Measurements from ENCODE around the gene BHLHE40.

The BHLHE40 gene

GRCh38 chr3:4983739-4984510, 4.7 kb downstream of the BHLHE40 start:
- DNase-seq (ENCODE audit: low read depth in 2 of 2): peak; percentile 63 to 96
- TF ChIP-seq CTCF (IDR thresholded peaks at IDR 0.05; ENCODE audit: low read depth, low read length): no peak
- H3K4me3 ChIP-seq (replicated peaks in 1 of 2; ENCODE audit: low read depth in 2 of 2, low read length in 2 of 2): peak overlapping the region; percentile 4 to 99

GRCh38 chr3:4984511-4984864, 5.3 kb downstream of the BHLHE40 start:
- TF ChIP-seq CTCF (IDR thresholded peaks at IDR 0.05; ENCODE audit: low read depth, low read length): no peak
- DNase-seq (ENCODE audit: low read depth in 2 of 2): peak in 1 of 2 donors; percentile 52
- H3K4me3 ChIP-seq (replicated peaks in 1 of 2; ENCODE audit: low read depth in 2 of 2, low read length in 2 of 2): peak overlapping the region; percentile 4 to 99

- peak; percentile 64 to 81 for DNase-seq (ENCODE audit: low read depth in 2 of 2)
- TF ChIP-seq CTCF (IDR thresholded peaks at IDR 0.05; ENCODE audit: low read depth, low read length): no peak
Measured at GRCh38 chr3:4985330-4986174, 6.3 kb downstream of the BHLHE40 start.

GRCh38 chr3:4986175-4986781, 7.0 kb downstream of the BHLHE40 start:
- TF ChIP-seq CTCF (IDR thresholded peaks at IDR 0.05; ENCODE audit: low read depth, low read length): peak; percentile 6
- peak overlapping the region; percentile 25 to 27 for H3K4me3 ChIP-seq (replicated peaks in 1 of 2; ENCODE audit: low read depth in 2 of 2, low read length in 2 of 2)
- DNase-seq (ENCODE audit: low read depth in 2 of 2): no peak

More at GRCh38 chr3:4985330-4986174, 6.3 kb downstream of the BHLHE40 start:
- no peak overlapping the region for H3K4me3 ChIP-seq (replicated peaks in 1 of 2; ENCODE audit: low read depth in 2 of 2, low read length in 2 of 2)

GRCh38 chr3:4986782-4987537, 7.7 kb downstream of the BHLHE40 start:
- peak overlapping the region; percentile 25 to 27 for H3K4me3 ChIP-seq (replicated peaks in 1 of 2; ENCODE audit: low read depth in 2 of 2, low read length in 2 of 2)
- no peak for TF ChIP-seq CTCF (IDR thresholded peaks at IDR 0.05; ENCODE audit: low read depth, low read length)
- peak; percentile 98 to 99 for DNase-seq (ENCODE audit: low read depth in 2 of 2)

Measured in cardiac fibroblast (primary cell).